DMS 273 (cell line): ENCODE results near the gene NELL1.

ENCODE experiments used
- DNase-seq: peaks from one replicate; lab custom pipeline; 2025; ENCODE audit not compliant: unreplicated experiment; lab: John Stamatoyannopoulos, UW

Gene NELL1

DNA sequence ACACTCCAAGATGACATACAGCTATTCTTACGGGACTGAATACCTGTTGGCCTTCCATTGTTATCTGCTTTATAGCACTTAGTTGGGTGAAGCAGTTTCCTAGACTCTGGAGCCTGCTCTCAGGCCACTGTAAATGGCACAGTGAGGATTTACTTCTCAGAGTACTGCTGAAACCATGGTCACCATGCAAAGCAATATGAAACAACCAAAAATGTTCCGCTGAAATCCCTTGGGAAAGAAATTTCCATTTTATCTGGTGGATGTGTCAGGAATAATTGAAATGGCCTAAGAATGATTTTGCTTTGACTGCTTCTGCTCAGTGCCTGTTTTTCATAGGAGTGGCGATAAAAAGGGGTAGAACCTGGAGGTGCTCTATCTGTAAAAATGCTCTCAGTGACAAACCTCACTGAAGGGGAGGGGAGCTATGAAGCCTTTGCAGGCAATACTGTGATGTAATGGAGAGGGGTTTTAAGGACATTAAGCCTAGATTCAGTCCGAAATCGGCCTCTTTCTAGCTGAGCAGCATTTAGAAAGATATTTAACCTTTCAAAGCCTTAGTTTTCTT, 871.9 kb downstream of the NELL1 start:
- DNase-seq: no peak

DNA sequence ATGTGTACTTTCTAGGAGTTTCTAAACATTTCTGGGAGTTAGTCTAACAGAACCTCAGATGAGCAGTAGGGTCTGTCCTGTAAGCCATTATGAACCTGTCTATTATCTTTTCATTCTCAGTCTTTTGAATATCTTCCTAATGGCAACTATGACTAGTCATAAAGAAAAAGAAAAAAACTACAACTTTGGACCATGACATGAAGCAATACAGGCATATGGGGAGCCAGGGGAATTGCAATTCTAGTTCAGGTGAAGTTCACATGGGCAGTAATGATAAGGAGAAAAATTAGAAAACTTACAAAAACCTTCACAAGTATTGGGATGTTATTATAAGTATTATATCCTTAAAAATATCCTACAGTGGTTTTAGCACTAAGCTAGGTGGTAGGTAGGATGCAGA, 874.5 kb downstream of the NELL1 start:
- no peak for DNase-seq

DNA sequence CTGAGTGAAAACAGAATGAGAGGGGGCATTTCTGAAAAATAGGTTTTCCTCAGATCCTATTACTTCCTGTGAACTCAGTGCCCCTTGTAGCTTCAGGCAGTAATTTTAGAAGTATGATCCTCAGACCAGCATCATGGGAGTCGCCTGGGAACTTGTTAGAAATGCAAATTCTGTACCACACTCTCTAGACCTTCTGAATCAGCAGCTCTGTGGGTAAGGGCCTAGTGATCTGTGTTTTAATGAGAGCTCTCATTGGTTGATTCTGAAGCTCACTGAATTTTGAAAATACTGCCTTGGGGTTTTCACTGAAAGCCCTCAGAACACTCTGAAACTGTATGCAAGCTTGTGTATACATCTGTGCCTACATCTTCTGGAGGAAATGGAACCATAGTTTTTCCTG, 876.3 kb downstream of the NELL1 start:
- no peak for DNase-seq

DNA sequence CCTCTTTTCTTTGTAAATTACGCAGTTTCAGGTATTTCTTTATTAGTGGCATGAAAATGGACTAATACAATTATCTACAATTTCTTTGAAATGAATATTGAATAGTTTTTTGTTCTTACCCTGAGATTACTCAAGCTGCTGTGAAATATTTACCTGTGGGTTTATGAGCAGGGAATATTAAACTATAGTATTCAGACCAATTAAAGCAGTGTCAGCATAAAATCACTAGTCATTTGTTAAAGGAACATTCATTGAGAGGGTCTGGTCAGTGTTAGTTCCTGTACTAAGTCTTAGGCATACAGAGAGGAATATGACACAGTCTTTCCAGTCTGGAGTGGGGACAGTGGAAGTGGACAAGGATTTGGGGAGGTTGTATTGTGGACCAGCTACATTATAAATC, 877.3 kb downstream of the NELL1 start:
- no peak for DNase-seq

DNA sequence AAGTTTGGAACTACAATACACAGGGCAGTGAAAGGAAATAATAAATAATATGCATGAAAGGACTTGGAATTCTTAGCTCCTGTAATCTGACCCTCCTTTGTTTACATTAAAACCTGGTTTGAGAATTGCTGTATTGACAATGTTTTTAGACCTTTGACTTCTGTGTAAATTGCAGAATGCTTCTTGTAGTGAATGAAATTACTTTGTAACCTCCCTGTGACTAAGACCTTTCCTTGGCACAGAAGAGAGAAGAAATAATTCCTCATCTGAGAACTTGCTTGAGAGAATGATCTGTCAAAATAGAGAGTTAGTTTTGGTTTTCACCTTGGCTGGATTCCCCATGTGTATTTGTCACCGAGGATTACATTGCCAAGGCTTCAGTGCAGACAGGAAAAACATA, 883.5 kb downstream of the NELL1 start:
- DNase-seq: no peak

DNA sequence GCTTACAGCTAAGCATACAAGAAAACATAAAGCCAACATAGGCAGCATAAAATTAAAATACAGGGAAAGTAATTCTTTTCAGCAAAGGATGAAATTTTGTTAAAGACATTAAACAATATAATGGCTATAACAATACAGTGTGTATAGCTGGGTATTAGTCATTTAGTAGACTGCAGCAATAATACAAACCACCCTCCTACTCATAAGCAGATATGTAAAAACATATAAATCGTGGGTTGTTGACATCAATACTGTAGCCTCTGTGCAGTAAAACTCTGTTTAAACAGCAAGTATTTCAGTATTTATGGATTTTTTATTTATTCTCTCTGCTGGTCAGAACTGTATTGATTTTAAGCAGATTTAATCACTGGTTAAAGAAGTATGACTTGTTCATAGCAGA, 884.4 kb downstream of the NELL1 start:
- DNase-seq: no peak

DNA sequence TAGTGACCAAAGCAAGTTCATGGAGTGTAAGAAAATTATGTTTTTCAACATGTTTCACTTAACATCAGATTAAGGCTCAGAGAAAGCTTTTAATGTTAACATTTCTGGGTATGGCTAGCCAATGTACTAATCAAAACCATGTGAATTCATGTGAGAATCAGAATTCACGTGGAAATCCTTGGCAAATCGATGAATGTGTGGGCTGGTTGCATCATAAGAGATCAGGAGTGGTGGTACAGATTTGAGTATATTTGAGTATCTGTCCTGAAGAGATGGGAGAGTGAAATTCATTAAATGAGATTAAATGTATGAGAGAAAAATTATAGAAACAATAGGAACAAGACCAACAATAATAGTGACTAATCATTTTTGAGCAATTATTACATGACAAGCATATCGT, 884.9 kb downstream of the NELL1 start:
- DNase-seq: no peak

DNA sequence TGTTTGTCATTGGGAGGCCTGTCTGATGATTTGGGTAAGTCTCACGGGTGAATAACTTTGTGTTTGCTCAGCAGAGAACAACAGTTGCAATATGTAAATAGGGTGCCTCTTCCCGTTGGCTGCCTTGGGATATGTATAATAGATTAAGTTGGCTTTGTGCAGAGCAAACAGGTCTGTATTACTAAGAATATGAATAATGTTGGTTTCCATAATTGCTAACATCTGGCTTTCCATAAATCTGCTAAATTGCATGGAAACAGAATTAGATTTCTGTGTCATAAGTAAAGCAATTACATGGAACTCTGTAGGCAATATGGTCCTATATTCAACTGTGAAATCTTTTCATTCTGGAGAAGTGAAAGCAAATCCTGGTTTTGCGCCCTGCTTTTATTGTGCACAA, 887.5 kb downstream of the NELL1 start:
- DNase-seq: peak; percentile 11

DNA sequence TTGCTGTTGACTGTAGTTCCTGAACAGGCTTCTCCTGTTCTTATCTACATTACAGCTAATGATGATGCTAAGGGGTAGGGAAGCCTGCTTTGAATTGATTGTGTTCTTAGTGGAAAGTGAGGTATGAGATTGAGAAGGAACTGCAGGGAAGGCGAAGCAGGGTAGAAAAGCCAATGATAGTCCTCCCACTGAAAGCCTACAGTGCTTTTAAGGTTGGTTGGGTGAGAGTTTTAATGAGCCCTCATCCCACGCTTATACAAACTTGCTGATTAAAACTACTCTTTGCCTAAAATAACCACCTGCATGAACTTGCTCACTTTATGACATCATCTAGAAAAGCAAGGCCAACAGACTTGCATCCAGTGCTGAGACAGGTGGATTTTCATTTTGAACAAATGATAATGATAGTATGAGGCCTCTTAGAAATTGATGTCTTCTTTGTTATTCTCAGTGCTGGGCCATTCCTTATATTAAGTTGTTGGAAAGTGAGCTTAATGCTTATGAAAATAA, 891.1 kb downstream of the NELL1 start:
- DNase-seq: no peak

DNA sequence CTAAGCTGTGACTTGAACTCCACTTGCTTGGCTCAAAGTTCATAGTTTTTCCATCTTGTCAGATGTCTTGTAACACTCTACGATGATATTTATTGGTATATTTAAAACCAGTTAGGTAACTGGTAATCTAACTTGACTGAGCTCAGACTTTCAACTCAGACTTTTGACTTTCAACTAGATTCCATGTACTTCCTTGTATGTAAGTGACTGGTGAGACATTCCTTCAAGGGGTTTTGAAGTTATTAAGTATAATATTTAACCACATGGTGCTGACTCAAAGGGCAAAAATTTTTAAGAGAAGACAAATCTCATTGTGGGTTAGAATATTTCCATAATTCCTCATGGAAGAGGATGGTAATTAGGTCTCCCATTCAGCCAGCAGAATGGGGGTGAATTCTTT, 892.2 kb downstream of the NELL1 start:
- DNase-seq: no peak

DNA sequence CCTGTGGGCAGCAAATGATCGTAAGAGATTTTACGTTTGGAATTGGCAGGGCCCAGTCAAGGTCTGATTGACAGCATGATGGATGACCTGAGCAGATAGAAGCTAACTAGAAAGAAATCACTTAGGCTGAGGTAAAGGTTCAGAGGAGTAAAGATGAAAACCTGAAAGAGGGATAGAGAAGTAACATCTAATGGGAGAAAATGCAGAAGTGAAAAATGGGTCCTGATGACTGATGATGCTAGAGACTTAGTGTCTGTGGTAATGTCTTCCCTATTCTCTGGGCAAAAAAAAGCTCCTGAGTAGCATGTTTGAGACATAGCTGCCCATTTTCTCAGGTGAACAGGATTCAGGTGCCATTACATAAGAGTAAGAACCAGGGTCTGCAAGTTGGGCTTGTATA, 894.7 kb downstream of the NELL1 start:
- no peak for DNase-seq

DNA sequence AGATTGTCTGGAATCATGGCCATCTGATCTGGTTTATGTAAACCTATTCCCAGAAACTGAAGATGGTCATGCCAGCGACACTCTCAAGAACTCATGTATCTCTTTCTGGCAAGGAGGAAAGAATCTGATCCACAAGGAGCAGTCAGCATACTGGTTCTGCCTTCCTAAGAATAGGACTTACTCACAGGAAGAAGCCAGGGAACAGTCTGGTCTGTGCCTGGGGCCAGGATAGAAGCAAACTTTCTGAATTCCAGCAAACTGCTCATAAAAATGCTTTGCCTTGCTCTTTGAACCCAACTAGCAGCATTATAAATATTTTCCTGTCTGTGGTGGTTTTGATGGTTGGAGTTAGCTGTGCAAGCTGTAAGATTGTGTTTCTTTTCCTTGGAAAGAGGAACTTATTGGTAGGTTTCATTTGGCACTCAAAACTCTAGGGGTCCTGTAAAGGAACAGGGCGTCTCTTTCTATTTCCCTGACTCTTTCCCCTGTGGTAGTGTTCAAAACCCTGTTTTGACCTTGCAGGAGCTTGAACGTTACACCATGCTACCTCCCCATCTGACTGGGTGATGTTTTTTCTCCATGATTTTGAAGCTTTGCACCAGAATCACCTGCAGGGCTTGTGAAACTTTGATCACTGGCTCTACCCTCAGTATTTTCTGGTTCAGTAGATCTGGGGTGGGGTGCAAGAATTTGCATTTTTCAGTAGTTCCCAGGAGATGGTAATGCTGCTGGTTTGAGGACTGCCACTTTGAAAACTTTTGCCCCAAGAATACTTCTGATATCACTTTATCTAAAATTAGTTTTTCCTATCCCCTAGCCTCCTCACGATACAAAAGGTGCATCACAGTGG, 895.7 kb downstream of the NELL1 start:
- DNase-seq: no peak

DNA sequence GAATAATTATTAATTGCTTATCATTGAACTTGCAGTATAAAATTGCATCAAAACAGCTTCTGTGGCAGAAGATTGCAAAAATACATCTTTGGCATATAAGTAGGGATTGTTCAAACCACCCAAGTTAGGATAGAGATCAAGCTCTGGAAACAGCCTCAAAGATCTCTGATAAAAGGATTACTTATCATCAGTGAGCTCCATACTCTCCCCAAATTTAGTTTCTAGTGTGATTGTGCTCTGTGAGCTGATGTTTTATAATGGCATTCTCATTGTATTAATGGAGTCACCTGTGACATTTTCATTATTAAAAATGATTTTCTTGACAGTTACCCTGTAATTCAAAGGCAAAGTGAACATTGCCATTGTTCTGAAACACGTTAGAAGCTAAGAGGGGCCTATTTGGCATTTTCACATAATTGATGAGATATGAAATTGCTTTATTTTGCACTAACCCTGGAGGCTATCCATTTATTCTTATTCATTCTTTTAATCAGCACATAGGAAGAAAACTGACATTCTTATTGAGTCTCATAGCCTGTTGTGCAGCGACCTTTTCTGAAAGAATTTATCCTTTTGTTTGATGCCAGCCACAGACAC, 897.2 kb downstream of the NELL1 start:
- DNase-seq: no peak

DNA sequence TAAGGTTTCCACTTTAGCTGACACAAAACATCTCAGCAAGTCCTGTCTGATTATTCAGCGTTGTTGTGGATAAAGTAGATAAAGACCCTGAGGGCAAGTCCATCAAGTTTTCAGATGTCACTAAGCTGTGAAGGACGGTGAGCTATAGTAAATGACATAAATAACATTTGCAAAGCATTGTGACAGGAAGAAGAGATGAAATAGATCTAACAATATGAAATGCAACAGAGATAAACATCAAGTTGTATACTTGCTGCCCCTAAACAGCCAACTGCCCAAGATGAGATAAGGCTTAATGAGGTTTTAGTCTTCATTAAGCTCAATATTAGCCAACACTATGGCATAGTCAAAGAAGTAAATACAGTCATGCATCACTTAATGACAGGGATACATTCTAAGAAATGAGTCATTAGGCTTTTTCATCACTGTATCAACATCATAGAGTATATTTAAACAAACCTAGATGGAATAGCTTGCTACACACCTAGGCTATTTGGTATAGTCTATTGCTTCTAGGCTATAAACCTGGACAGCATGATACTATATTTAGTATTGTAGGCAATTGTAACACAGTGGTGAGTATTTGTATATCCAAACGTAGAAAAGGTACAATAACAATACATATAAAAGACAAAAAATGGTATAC, 898.4 kb downstream of the NELL1 start:
- DNase-seq: no peak

DNA sequence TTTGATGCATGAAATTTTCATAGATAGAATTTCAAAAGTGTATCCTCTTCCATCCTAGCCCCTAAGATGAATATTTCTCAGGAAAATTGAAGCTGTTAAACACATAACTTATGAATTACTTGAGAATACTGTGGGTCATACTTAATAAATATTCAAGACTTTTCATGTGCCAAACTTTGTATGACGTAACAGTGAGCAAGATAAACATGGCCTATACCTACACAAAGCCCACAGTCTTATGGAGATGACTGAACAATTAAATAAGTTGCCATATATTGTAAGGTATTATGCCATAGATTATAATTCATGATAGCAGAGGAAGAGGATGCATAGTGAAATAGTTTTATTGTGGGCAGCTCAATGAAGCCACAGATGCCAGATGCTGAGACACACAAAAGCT, 902.8 kb downstream of the NELL1 start:
- DNase-seq: no peak

DNA sequence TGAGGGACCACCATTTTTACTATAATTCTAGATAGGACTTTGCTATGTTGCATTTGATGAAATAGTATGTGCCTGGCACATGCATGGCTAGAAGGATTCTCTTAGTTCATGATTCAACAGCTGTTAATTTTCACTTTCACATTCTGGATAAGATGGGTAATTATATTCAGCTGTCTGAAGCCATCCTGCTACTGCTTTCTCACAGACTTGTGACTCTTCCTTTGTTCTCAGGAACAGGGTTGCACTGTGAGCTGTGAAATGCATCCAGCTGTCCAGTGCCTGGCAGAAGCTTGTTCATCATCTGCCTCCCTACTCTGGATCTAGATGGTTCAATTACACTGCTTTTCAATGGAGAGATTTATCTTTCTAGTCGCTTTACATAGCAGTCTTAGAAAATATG, 913.4 kb downstream of the NELL1 start:
- no peak for DNase-seq

DNA sequence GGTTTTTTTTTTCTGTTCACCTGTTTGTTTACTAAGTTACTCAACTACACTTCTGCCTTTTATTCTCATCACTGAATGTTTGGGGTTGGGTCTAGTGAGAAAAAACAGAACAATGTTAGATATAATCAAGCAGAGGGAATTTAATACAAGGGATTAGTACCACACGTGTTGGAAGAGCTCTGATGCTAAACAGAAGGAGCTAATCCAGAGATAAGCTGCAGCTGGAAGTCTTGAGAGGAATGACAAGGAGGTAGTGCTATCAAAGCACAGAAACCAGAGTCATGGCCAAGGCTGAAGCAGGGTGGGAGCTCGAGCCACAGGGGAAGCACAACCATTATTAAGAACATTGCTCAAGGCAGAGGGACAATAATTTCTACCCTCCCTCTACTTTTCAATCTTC, 919.4 kb downstream of the NELL1 start:
- DNase-seq: no peak

DNA sequence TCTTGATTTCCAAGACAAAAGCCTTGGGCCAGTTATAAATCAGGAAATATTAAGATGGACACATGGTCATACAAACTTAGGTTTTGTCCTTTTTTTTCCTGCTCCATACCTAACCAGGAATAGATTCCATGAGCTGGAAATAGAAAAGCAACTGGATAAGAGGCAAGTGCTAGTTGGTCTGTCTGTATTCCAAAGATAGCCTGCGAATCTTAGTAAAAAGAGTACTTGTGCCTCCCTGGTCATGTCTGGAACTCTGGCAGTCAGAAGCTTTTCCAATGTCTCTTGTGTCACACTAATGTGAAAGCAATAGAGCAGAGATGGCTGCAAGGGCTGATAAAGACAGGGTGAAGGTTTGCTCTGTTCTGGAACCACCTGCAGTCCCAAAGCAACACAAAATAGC, 933.3 kb downstream of the NELL1 start:
- DNase-seq: no peak

DNA sequence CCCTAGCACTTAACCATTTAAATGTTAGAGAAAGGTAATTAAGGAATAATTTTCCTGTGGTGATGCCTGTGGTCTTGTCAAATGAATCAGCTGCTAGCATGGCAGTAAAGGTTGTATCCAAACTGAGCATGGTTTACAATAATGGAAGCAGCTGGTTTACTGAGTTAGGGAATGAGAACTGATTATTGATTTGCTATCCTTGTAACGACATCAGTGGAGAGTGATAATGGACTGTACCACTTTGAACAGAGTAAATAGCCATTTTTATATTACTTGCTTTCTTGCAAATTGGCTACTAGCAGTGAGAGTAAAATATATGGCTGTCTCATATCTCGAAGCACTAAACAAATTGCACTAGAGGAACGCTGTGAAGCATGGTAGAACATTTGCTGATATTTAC, 934.5 kb downstream of the NELL1 start:
- DNase-seq: no peak

DNA sequence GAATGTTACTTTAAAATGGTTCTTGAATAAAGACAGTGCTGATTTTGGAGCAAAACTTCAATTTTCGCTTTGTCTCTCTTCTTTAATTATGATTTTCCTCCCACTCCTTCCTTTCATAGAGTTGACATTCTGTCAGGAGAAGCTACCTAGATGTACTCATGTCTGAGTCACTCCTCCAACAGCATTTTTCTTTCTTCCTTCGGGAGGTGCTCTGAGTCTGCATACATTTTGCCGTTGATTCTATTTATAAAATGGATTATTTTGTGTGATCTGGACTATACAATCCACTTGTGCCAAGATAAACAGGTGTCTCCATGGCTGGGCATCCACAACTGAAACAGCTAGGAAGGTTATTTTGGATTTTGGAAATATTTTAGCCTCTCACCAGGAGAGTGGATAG, 935.2 kb downstream of the NELL1 start:
- DNase-seq: peak; percentile 1

DNA sequence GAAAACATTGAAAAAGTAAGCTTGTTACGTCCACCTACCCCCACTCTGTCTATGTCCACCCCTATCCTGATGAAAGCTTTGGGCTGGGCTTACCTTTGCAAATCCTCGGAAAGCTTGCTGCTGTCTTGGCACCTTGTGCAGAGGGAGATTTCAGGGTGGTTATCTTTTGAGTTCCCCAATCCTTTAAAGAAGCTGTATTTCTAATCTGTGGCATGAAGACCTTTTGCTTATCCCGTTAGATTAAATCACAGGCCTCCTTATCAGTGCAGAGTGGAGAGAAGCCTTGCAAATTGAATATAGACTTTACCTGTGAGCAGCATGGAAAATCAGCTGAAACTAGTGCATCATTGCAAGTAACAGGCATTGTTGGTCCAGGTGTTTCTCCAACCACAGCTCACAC, 942.9 kb downstream of the NELL1 start:
- DNase-seq: no peak

DNA sequence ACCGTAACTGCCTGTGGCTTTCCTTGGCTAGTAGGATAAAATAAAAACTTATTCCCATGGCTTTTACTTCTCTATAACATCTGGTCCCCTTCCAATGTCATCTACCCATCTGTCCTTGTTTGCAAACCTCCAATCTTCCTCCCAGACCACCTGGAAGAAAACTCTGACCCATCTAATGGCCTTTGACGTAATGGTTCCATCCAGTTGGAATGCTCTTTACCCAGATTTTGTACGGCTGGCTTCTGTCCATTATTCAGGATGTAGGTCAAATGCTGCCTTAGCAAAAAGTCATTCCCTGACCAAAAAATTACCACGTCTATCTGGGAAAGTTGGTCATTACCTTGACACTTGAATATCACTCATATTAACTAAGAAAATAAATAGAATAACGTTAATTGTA, 945.6 kb downstream of the NELL1 start:
- peak; percentile 28 for DNase-seq
